Measurements from ENCODE around the gene PACSIN2.
A peak's percentile ranks its signal among the peaks of the same experiment; 100 is the strongest.

The PACSIN2 gene

DNA sequence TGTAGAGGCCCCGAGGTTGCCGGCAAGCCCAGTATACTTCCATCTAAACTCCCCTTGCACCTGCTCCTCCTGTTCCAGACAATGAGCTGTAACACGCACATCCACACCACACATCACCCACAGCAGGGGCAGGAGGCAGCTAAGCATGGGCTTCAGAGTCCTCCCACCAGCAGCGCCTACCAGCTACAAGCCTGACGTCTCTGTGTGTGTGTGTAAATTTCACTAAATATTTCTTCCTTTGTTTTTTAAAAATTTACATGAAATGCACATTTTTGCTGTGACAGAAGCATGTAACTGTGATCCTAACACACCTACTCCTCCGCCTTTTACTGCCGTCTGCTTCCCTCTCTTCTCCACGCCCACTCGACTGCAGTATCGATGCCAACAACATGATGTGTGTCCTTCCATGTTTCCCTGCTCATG lies 29.4 kb upstream of the PACSIN2 start:
- Histone ChIP-seq H3K9me3 (ENCODE audit: control extremely low read depth in 1 of 5, control insufficient read depth in 4 of 5, insufficient read depth in 2 of 5, low read depth in 1 of 5, low read length in 4 of 5) (no peaks in the 10 kb centered on the region), H3K36me3 (ENCODE audit: control insufficient read depth in 4 of 4, insufficient read depth in 4 of 4, low read length in 3 of 4) (peaks cover 0 to 6% (median 4%) of the 10 kb centered on the region in 4 experiments), H3K4me3 (ENCODE audit: control insufficient read depth in 1 of 7, extremely low read depth in 1 of 7, insufficient read depth in 4 of 7, low read depth in 2 of 7, low read length in 6 of 7) (no peak overlapping the region), H3K4me1 (ENCODE audit: control extremely low read depth in 1 of 4, control insufficient read depth in 4 of 4, insufficient read depth in 4 of 4, low read length in 3 of 4) (peaks cover 0 to 10% (median 8%) of the 10 kb centered on the region in 4 experiments), H3K27ac (ENCODE audit: insufficient read depth in 1 of 2, low read depth in 1 of 2, low read length in 2 of 2, poor library complexity in 1 of 2, severe bottlenecking in 2 of 2) (no peak overlapping the region), H3K27me3 (replicated peaks in 2 of 5; ENCODE audit: control insufficient read depth in 4 of 5, insufficient read depth in 5 of 5, low read length in 4 of 5) (no peaks in the 10 kb centered on the region)
- no peak for DNase-seq
- CTCF ChIA-PET, result interaction anchor here (1.8 kb wide), 1 partner anchor 176 kb away, joined by 5 read pairs; no protein-coding TSS in a partner anchor
- POLR2A ChIA-PET, result no interaction called here
- WGBS (ENCODE audit: insufficient coverage), result 97% methylated on average over 7 of the region's 10 CpGs

DNA sequence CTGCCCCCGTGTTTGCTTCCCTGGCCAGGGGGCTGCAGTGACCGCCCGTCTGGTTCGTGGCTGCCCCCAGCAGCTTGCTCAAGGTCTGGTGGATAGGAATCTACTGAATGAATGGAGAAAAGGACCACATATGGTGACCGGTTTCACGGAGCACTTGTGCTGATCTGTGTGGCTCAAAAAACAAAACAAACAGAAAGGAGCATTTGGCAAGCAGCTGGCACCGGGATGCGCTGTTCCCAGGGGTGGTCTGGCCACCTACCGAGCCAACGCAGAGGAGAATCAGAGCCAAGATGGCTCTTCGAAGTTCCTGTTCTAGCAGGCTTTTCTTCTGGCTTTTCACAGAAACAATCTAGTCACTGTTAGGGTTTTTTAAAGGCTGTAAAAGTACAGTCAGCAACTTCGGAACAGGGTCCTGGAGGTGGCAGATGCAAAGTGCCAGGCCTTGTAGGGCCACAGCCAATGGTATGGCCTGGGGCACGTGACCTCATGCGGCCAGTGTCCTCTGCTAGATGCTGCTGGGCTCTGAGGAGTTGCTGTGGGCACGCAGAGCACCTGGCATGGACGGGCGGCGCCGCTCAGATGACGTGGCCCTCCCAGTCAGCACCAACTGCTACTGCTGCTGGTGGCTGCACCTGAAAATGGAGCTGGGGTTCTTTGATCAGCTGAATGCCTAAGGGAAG lies 27.3 kb upstream of the PACSIN2 start:
- H3K9me3 ChIP-seq (ENCODE audit: control extremely low read depth in 1 of 5, control insufficient read depth in 4 of 5, insufficient read depth in 2 of 5, low read depth in 1 of 5, low read length in 4 of 5), result no peaks in the 10 kb centered on the region
- 96% methylated on average over 16 of the region's 20 CpGs for WGBS (ENCODE audit: insufficient coverage)
- peaks cover 0 to 10% (median 8%) of the 10 kb centered on the region in 4 experiments for H3K4me1 ChIP-seq (ENCODE audit: control extremely low read depth in 1 of 4, control insufficient read depth in 4 of 4, insufficient read depth in 4 of 4, low read length in 3 of 4)
- no peak overlapping the region for H3K27ac ChIP-seq (ENCODE audit: insufficient read depth in 1 of 2, low read depth in 1 of 2, low read length in 2 of 2, poor library complexity in 1 of 2, severe bottlenecking in 2 of 2)
- H3K36me3 ChIP-seq (ENCODE audit: control insufficient read depth in 4 of 4, insufficient read depth in 4 of 4, low read length in 3 of 4), result peaks cover 0 to 8% (median 4%) of the 10 kb centered on the region in 4 experiments
- CTCF ChIA-PET, result no interaction called here
- H3K27me3 ChIP-seq (replicated peaks in 2 of 5; ENCODE audit: control insufficient read depth in 4 of 5, insufficient read depth in 5 of 5, low read length in 4 of 5), result no peaks in the 10 kb centered on the region
- no peak overlapping the region for H3K4me3 ChIP-seq (ENCODE audit: control insufficient read depth in 1 of 7, extremely low read depth in 1 of 7, insufficient read depth in 4 of 7, low read depth in 2 of 7, low read length in 6 of 7)
- DNase-seq, result no peak
- POLR2A ChIA-PET, result interaction anchor here (0.6 kb wide), 1 partner anchor 41 kb away, joined by 3 read pairs; no protein-coding TSS in a partner anchor

DNA sequence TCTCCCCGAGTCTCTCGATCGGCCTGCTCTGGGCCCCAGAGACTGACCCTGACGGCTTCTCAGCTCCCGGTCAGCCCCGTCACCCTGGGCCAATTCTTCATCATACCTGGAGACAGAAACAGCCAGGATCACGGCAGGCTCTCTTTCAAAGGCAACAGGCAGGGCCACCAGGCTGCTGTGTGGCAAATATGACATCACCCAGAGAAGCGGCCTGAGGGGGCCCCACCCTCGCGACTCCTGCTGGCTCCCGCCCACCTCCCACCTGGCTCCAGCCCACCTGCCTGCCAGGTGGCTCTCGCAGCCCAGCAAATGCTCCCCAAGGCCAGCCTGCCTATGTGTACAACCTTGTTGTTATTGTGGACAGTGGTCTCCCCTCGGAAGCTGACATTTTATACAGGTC lies 24.9 kb upstream of the PACSIN2 start:
- no peak overlapping the region for H3K27ac ChIP-seq (ENCODE audit: insufficient read depth in 1 of 2, low read depth in 1 of 2, low read length in 2 of 2, poor library complexity in 1 of 2, severe bottlenecking in 2 of 2)
- POLR2A ChIA-PET, result interaction anchor here (0.6 kb wide), 1 partner anchor 423 kb away, joined by 3 read pairs; no protein-coding TSS in a partner anchor
- peaks cover 0 to 2% (median under 1%) of the 10 kb centered on the region in 4 experiments for H3K36me3 ChIP-seq (ENCODE audit: control insufficient read depth in 4 of 4, insufficient read depth in 4 of 4, low read length in 3 of 4)
- WGBS (ENCODE audit: insufficient coverage), result 90% methylated on average over 12 of the region's 13 CpGs
- CTCF ChIA-PET, result interaction anchor here (0.6 to 1.3 kb wide), 3 partner anchors 18 to 76 kb away, joined by 3 read pairs; no protein-coding TSS in a partner anchor
- no peaks in the 10 kb centered on the region for H3K27me3 ChIP-seq (replicated peaks in 2 of 5; ENCODE audit: control insufficient read depth in 4 of 5, insufficient read depth in 5 of 5, low read length in 4 of 5)
- H3K4me1 ChIP-seq (ENCODE audit: control extremely low read depth in 1 of 4, control insufficient read depth in 4 of 4, insufficient read depth in 4 of 4, low read length in 3 of 4), result peaks cover 0 to 26% (median 16%) of the 10 kb centered on the region in 4 experiments
- no peak for DNase-seq
- no peak overlapping the region for H3K4me3 ChIP-seq (ENCODE audit: control insufficient read depth in 1 of 7, extremely low read depth in 1 of 7, insufficient read depth in 4 of 7, low read depth in 2 of 7, low read length in 6 of 7)
- H3K9me3 ChIP-seq (ENCODE audit: control extremely low read depth in 1 of 5, control insufficient read depth in 4 of 5, insufficient read depth in 2 of 5, low read depth in 1 of 5, low read length in 4 of 5), result no peaks in the 10 kb centered on the region

- H3K27me3 ChIP-seq (replicated peaks in 2 of 5; ENCODE audit: control insufficient read depth in 4 of 5, insufficient read depth in 5 of 5, low read length in 4 of 5), result no peaks in the 10 kb centered on the region
- H3K27ac ChIP-seq (ENCODE audit: insufficient read depth in 1 of 2, low read depth in 1 of 2, low read length in 2 of 2, poor library complexity in 1 of 2, severe bottlenecking in 2 of 2), result no peak overlapping the region
- POLR2A ChIA-PET, result no interaction called here
- H3K36me3 ChIP-seq (ENCODE audit: control insufficient read depth in 4 of 4, insufficient read depth in 4 of 4, low read length in 3 of 4), result peaks cover 0 to 2% (median under 1%) of the 10 kb centered on the region in 4 experiments
- peaks cover 0 to 18% (median 10%) of the 10 kb centered on the region in 4 experiments for H3K4me1 ChIP-seq (ENCODE audit: control extremely low read depth in 1 of 4, control insufficient read depth in 4 of 4, insufficient read depth in 4 of 4, low read length in 3 of 4)
- no peaks in the 10 kb centered on the region for H3K9me3 ChIP-seq (ENCODE audit: control extremely low read depth in 1 of 5, control insufficient read depth in 4 of 5, insufficient read depth in 2 of 5, low read depth in 1 of 5, low read length in 4 of 5)
- H3K4me3 ChIP-seq (ENCODE audit: control insufficient read depth in 1 of 7, extremely low read depth in 1 of 7, insufficient read depth in 4 of 7, low read depth in 2 of 7, low read length in 6 of 7), result no peak overlapping the region
- WGBS (ENCODE audit: insufficient coverage), result 100% methylated on average over 13 of the region's 15 CpGs
- CTCF ChIA-PET, result interaction anchor here (1.3 kb wide), 1 partner anchor 21 kb away, joined by 3 read pairs; no protein-coding TSS in a partner anchor
- DNase-seq, result no peak
These were observed 23.4 kb upstream of the PACSIN2 start for GRCh38 chr22:43038325-43038724.

DNA sequence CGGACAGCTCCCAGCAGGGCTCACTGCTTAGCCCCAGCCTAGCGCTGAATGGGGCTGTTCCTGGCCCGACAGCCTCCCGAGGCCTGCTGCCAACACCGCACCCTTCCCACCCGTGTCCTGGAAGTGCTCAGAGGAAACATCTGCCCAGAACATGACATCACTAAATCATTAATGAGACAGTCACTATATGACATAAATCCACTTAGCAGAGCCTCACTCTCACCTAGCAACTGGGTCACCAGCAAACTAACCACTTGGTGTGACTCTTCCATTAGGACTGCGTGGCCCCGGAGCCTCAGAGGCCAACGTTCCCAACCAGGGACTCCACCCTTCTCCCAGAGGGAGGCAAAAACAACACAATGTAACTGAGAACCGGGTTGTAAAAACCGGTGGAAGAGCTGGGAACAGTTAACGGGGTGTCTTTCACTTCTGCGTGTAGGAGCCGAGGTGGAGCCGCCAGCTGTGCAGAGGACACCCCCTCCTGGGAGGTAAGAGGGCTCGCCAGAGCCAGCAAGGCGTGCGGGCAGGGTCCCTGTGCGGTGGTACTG lies 21.4 kb upstream of the PACSIN2 start:
- WGBS (ENCODE audit: insufficient coverage), result 31% methylated on average over 16 of the region's 19 CpGs
- Histone ChIP-seq H3K27me3 (replicated peaks in 2 of 5; ENCODE audit: control insufficient read depth in 4 of 5, insufficient read depth in 5 of 5, low read length in 4 of 5) (no peaks in the 10 kb centered on the region), H3K4me3 (ENCODE audit: control insufficient read depth in 1 of 7, extremely low read depth in 1 of 7, insufficient read depth in 4 of 7, low read depth in 2 of 7, low read length in 6 of 7) (peak overlapping the region in 1 of 7 experiments; percentile 28), H3K27ac (ENCODE audit: insufficient read depth in 1 of 2, low read depth in 1 of 2, low read length in 2 of 2, poor library complexity in 1 of 2, severe bottlenecking in 2 of 2) (peak overlapping the region in 1 of 2 experiments; percentile 5), H3K36me3 (ENCODE audit: control insufficient read depth in 4 of 4, insufficient read depth in 4 of 4, low read length in 3 of 4) (peaks cover 0 to 2% (median 0%) of the 10 kb centered on the region in 4 experiments), H3K4me1 (ENCODE audit: control extremely low read depth in 1 of 4, control insufficient read depth in 4 of 4, insufficient read depth in 4 of 4, low read length in 3 of 4) (peaks cover 0 to 16% (median 7%) of the 10 kb centered on the region in 4 experiments), H3K9me3 (ENCODE audit: control extremely low read depth in 1 of 5, control insufficient read depth in 4 of 5, insufficient read depth in 2 of 5, low read depth in 1 of 5, low read length in 4 of 5) (no peaks in the 10 kb centered on the region)
- DNase-seq, result peak; percentile 77 to 96 (median 92)
- ChIA-PET POLR2A (no interaction called here), CTCF (interaction anchor here (0.9 to 1.7 kb wide), 4 partner anchors 14 to 167 kb away, joined by 3 to 6 read pairs (median 4); no protein-coding TSS in a partner anchor)

DNA sequence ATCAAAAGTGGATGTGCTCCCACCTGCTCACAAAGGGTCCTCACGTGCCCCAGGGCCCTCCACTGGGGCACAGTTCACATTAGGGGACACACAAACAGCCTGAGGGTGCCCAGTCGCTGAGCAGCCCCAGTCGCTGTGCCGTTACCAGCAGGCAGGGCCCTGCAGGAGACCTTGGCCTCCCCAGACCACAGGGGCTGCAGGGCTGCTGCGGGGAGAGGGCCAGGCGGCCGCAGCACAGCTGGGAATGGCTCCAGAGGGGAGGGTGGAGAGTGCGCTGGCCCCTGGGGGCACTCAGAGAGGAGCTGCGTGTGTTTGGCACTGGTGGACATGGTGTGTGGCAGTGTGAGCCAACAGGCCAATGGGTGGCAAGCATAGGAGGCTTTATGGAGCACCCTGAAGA lies 20.3 kb upstream of the PACSIN2 start:
- DNase-seq, result no peak
- Histone ChIP-seq H3K9me3 (ENCODE audit: control extremely low read depth in 1 of 5, control insufficient read depth in 4 of 5, insufficient read depth in 2 of 5, low read depth in 1 of 5, low read length in 4 of 5) (no peaks in the 10 kb centered on the region), H3K36me3 (ENCODE audit: control insufficient read depth in 4 of 4, insufficient read depth in 4 of 4, low read length in 3 of 4) (peaks cover 0 to 2% (median 0%) of the 10 kb centered on the region in 4 experiments), H3K27ac (ENCODE audit: insufficient read depth in 1 of 2, low read depth in 1 of 2, low read length in 2 of 2, poor library complexity in 1 of 2, severe bottlenecking in 2 of 2) (no peak overlapping the region), H3K4me3 (ENCODE audit: control insufficient read depth in 1 of 7, extremely low read depth in 1 of 7, insufficient read depth in 4 of 7, low read depth in 2 of 7, low read length in 6 of 7) (no peak overlapping the region), H3K4me1 (ENCODE audit: control extremely low read depth in 1 of 4, control insufficient read depth in 4 of 4, insufficient read depth in 4 of 4, low read length in 3 of 4) (peaks cover 0 to 16% (median 7%) of the 10 kb centered on the region in 4 experiments), H3K27me3 (replicated peaks in 2 of 5; ENCODE audit: control insufficient read depth in 4 of 5, insufficient read depth in 5 of 5, low read length in 4 of 5) (no peaks in the 10 kb centered on the region)
- 97% methylated on average over 7 of the region's 9 CpGs for WGBS (ENCODE audit: insufficient coverage)
- CTCF ChIA-PET, result interaction anchor here (0.8 to 1.7 kb wide), 6 partner anchors 13 to 133 kb away, joined by 3 to 6 read pairs (median 3); no protein-coding TSS in a partner anchor
- POLR2A ChIA-PET, result no interaction called here

DNA sequence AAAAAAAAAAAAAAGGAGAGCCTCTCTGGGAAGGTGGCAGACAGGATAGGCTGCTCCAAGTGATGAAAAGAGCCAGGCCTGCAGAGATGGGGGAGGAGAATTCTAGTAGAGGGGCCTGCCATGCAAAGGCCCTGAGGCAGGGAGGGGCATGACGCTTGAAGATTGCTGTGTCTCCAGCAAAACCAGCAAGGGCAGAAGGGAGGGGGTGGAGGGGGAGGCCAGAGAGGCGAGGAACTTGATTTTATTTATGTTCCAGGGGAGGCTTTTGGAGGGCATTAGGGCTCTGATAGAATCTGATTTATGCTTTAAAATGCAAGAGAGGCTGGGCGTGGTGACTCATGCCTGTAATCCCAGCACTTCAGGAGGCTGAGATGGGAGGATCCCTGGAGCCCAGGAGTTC lies 16.7 kb upstream of the PACSIN2 start:
- WGBS (ENCODE audit: insufficient coverage), result no CpG with 5 or more reads among the region's 3 CpGs
- CTCF ChIA-PET, result no interaction called here

More for the DNA sequence above, 16.7 kb upstream of the PACSIN2 start:
- peaks cover 0 to 15% (median 7%) of the 10 kb centered on the region in 4 experiments for H3K4me1 ChIP-seq (ENCODE audit: control extremely low read depth in 1 of 4, control insufficient read depth in 4 of 4, insufficient read depth in 4 of 4, low read length in 3 of 4)
- no peak overlapping the region for H3K4me3 ChIP-seq (ENCODE audit: control insufficient read depth in 1 of 7, extremely low read depth in 1 of 7, insufficient read depth in 4 of 7, low read depth in 2 of 7, low read length in 6 of 7)
- no peak for DNase-seq
- H3K27me3 ChIP-seq (replicated peaks in 2 of 5; ENCODE audit: control insufficient read depth in 4 of 5, insufficient read depth in 5 of 5, low read length in 4 of 5), result no peaks in the 10 kb centered on the region
- H3K36me3 ChIP-seq (ENCODE audit: control insufficient read depth in 4 of 4, insufficient read depth in 4 of 4, low read length in 3 of 4), result no peaks in the 10 kb centered on the region
- POLR2A ChIA-PET, result no interaction called here
- H3K9me3 ChIP-seq (ENCODE audit: control extremely low read depth in 1 of 5, control insufficient read depth in 4 of 5, insufficient read depth in 2 of 5, low read depth in 1 of 5, low read length in 4 of 5), result no peaks in the 10 kb centered on the region
- H3K27ac ChIP-seq (ENCODE audit: insufficient read depth in 1 of 2, low read depth in 1 of 2, low read length in 2 of 2, poor library complexity in 1 of 2, severe bottlenecking in 2 of 2), result no peak overlapping the region

All from common myeloid progenitor, CD34-positive (primary cell).